GM21390 (cell line): ENCODE results near the gene PLCL1.

Experiments
- ATAC-seq: cut with Tn5 transposase; IDR thresholded peaks from one replicate; pipeline ENCODE4 v1.9.1; 2021; ENCODE audit not compliant: unreplicated experiment

Gene PLCL1

GRCh38 chr2:197804049-197804757 is at the start of gene PLCL1:
Gene PLCL1, plus strand, starts transcription at chr2:197804593.
- ATAC-seq, result peak; percentile 100

- ATAC-seq, result no peak
Observed at GRCh38 chr2:197759013-197759412, 45.4 kb upstream of the PLCL1 start.

GRCh38 chr2:197759625-197760292 is 44.6 kb upstream of the PLCL1 start:
- no peak for ATAC-seq

- no peak for ATAC-seq
Observed at GRCh38 chr2:197760293-197760657, 44.1 kb upstream of the PLCL1 start.

GRCh38 chr2:197777823-197778407 is 26.5 kb upstream of the PLCL1 start:
- no peak for ATAC-seq

- no peak for ATAC-seq
Observed at GRCh38 chr2:197779261-197779660, 25.1 kb upstream of the PLCL1 start.

- ATAC-seq, result no peak
Observed at GRCh38 chr2:197782126-197782525, 22.3 kb upstream of the PLCL1 start.

- ATAC-seq, result no peak
Observed at GRCh38 chr2:197784956-197785941, 19.1 kb upstream of the PLCL1 start, which contains the start of gene BOLL. Gene BOLL, minus strand, starts transcription at chr2:197785319. Its CDS starts 3,469 bp downstream, at chr2:197781850.

- peak; percentile 85 for ATAC-seq
Observed at GRCh38 chr2:197786010-197786877, 18.1 kb upstream of the PLCL1 start.

GRCh38 chr2:197793456-197793855 is 10.9 kb upstream of the PLCL1 start:
- no peak for ATAC-seq

GRCh38 chr2:197795277-197795676 is 9.1 kb upstream of the PLCL1 start:
- ATAC-seq, result no peak

GRCh38 chr2:197798187-197798586 is 6.2 kb upstream of the PLCL1 start:
- ATAC-seq, result no peak

GRCh38 chr2:197799068-197799467 is 5.3 kb upstream of the PLCL1 start:
- no peak for ATAC-seq

- ATAC-seq, result no peak
Observed at GRCh38 chr2:197800091-197800490, 4.3 kb upstream of the PLCL1 start.

- ATAC-seq, result no peak
Observed at GRCh38 chr2:197801033-197801432, 3.4 kb upstream of the PLCL1 start.

- ATAC-seq, result no peak
Observed at GRCh38 chr2:197803033-197803444, 1.4 kb upstream of the PLCL1 start.

GRCh38 chr2:197804758-197805714 is 643 bp downstream of the PLCL1 start:
- ATAC-seq, result peak; percentile 38

GRCh38 chr2:197805715-197806633 is 1.6 kb downstream of the PLCL1 start:
- ATAC-seq, result no peak
